Right lung (tissue), 5 donors: ENCODE results near the gene ALDH1B1. TPM values are rescaled to one million over a fixed set of nuclear protein-coding genes. Genes with fewer than 3 reads are reported as not detected.
"Not testable (repeated sequence)": the region's sequence is repeated elsewhere in the genome, so short reads cannot be mapped to it uniquely, and the experiment has no call there.

Source experiments
- DNase-seq, 2 donors: peaks; one replicate each; pipeline ENCODE4 v3.0.0-alpha.2; 2013
- polyA plus RNA-seq, 5 donors: library from polyadenylated mRNA; unstranded; fragments of 120-200 nt; gene quantifications; one replicate each; pipeline versions ENCODE4 v1.2.1 to v1.2.3, GENCODE V29; 2013; ENCODE audit warnings: inconsistent platforms in 1 of 5, low replicate concordance in 1 of 5; ENCODE audit not compliant: insufficient read length in 5 of 5, insufficient read depth in 1 of 5

Gene ALDH1B1
- polyA plus RNA-seq, 5 donors = 14.3 to 20.9 (median 19.3) TPM

DNA sequence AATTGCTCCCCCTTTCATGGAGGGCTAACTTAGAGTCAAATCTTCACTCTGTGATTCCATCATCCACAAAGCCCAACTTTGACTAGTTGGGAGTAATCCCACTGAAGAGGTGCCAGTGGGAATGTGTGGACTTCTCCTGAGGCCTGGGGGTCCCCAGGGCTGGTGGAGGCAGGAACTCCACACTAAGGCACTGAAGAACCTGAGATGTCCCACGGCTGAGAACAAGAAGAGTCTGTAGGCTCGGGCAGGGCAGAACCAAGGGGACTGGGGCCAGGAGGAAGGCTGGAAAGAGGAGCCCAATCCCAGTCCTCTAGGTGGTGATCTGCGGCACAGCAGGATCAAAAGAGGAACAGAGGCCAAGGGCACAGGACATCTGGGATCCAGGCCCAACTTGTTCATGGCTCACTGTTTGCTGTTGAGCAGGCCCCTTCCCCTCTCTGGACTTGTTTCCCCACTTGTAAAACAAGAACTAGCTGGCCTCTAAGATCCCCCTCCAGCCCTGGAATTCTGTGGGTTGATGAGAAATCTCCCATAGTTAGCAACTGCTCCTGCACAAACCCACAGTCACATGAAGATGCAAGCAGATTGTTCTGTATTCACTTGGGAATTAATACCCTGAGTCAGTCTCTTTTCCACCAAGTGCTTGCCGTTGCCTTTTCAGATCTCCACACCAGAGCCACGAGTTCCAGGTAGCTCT is 32.7 kb upstream of the ALDH1B1 start:
- no peak for DNase-seq

GRCh38 chr9:38360839-38361472 is 31.5 kb upstream of the ALDH1B1 start:
- no peak for DNase-seq

GRCh38 chr9:38361473-38361850 is 31.0 kb upstream of the ALDH1B1 start:
- peak in 1 of 2 donors; percentile 43 for DNase-seq

GRCh38 chr9:38362852-38363588 is 29.5 kb upstream of the ALDH1B1 start:
- peak; percentile 65 to 77 for DNase-seq

- DNase-seq = no peak
Measured at GRCh38 chr9:38363589-38363925, 28.9 kb upstream of the ALDH1B1 start.

DNA sequence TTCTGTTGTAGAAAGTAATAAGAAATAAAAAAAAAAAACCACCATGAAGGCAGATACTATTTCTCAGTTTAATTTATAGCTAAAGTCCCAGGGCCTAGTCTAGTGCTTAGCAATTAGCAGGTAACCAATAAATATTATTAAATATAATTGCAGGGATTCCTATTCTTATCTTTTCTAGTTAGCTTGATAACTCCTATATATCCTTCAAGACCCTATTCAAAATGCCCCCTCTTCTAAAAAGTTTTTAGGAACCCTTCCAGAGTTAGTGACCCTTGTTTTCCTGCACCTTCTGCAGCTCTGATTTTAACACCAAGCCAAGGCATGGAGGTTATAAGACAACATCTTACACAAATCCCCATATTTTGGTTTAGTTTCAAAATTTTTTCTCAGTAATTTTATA is 24.6 kb upstream of the ALDH1B1 start:
- no peak for DNase-seq

DNA sequence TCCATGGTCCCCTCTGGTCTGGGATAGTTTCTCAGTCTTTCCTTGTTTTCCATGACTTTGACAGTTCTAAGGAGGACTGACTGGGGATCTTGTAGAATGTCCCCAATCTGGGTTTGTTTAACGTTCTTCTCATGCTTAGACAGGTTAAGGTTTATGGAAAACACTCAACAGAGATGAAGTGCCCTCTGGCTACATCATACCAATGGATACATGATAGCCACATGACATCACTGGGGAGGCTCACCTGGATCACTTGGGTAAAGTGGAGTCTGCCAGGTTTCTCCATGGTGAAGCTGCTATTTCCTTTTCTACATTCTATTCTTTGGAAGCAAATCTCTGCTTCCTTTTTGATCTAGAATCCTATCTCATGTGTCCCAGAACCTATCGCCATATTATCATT is 23.8 kb upstream of the ALDH1B1 start:
- no peak for DNase-seq

DNA sequence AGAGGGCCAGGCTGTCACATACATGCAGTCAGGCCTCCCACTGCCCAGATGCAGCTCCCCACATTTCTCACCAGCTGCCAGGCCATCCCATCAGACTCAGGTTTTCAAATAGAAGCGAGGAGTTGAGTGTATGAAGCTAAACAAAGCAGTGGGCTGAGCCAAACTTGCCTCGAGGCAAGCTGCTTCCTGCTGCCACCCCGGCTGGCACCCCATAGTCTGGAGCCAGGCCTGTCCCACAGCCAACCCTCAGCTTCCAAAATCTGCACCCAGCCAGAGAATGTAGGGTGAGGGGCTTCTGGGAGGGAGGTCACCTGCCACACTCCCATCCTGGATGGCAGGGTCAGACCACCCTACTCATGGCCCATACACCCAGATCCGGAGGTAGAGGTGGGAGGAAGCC is 22.3 kb upstream of the ALDH1B1 start:
- DNase-seq = no peak

DNA sequence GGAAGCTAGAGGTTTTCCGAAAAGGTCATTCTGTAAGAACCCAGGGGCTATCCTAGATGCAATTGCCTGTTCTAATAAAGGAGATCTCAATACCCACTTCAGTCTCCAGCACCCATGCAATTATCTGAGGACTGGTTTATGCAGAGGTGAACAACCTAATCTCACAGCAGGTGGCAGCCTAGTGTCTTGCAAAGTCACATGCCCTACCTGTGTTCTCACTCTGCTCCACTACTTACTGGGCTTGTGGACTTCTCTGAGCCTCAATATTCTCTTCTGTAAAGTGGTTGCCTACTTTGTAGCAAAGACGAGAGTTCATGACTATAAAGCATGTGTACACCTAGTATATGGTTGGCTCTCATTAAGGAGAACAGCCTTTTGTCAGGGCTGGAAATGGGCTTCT is 21.0 kb upstream of the ALDH1B1 start:
- no peak for DNase-seq

DNA sequence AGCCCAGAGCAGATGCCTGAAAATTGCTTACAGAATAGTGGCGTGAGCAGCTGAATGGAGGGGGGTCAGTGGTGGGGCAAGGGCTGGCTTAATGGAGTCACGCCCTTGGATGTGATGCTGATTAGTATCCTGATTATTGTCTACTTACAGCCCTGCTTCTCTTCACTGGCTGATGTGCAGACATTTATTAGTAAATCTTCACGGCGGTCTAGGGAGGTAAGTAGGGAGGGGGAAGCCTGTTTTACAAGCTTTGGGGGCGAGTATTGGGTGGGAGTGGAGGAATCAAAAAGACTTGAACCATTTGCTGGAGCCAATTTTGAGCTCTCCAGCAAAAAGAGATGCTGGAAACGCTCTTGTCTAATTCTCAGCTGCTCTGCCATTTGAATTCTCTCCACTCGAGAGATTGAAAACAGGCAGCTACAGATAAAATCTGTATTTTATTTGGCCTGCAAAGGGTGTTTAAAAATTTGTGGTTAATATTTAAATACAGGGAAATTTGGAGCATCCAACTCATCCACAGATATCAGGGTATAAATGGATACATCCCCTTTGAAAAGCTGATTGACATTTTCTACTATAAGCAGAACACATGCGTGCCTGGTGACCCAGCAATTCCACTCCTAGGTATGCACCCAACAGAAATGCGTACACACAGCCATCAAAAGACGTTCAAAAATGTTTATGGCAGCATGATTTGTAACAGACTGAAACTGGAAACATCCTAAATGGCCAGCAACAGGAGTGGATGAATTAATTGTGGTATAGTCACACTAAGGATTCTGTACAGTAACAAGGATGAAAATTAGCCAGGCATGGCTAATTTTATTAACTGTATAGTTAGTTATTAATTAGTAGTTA is 19.5 kb upstream of the ALDH1B1 start:
- DNase-seq = no peak

DNA sequence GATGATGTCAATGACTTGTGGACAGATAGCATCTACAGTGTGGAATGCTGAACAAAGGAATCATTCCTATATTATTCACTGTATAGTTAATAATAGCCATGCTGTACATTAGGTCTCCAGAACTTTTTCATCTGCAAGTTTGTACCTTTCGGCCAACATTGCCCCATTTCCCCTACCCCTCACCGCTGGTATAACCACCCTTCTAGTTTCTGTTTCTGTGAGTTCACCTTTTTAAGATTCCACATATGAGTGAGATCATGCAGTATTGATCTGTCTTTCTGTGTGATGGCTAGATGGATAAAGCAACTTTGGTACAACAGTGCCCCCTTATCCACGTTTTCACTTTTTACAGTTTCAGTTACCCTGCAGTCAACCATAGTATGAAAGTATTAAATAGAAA is 18.8 kb upstream of the ALDH1B1 start:
- DNase-seq = no peak

DNA sequence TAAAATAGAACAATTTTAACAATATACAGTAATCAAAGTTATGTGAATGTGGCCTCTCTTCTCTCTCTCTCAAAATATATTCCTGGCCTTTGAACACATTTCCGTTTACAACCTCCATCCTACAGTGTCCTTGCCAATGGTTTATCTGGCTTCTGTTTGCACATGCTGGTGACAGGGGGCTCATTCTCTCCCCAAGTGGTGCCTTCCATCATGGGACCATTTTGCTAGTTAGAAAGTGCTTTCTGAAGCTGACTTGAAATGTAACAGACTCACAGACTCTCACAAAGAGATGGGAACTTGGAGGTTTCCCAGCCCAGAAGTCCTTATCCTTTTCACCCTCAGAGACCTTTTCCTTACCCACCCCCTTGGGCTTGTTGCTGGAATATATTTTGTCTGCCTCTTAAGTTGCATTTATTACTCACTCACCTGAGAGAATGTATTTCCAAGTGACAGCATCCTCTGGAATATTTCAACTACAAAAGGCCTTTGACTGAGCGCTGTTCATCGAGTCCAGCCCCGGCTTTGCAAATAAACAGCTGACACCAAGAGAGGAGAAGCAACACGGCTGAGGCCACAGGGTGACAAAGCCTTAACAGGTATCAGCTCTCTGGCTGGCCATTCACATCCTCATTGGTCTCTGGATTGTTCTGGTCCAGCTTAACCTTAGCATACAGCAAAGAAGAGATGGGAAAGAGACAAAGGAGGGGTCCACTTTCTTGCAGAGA is 17.5 kb upstream of the ALDH1B1 start:
- no peak for DNase-seq

DNA sequence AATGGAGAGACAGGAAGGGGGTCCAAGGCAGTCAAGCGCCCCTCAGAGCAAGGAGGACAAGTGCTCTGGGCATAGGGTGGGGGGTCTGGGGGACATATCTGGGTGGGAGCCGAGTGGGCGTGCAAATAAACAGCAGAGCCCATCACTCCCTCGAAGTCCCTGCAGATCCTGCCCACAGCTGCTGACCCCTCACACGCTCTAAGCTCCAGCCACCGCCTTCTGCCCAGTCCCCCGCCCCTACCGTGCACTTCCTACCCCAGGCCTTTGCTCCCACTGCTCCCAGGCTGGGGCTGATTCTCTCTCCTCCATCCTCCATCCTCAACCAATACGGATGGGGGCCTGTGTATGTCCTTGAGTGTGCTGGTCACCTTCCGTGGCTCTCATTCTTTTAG is 16.9 kb upstream of the ALDH1B1 start:
- DNase-seq = no peak

DNA sequence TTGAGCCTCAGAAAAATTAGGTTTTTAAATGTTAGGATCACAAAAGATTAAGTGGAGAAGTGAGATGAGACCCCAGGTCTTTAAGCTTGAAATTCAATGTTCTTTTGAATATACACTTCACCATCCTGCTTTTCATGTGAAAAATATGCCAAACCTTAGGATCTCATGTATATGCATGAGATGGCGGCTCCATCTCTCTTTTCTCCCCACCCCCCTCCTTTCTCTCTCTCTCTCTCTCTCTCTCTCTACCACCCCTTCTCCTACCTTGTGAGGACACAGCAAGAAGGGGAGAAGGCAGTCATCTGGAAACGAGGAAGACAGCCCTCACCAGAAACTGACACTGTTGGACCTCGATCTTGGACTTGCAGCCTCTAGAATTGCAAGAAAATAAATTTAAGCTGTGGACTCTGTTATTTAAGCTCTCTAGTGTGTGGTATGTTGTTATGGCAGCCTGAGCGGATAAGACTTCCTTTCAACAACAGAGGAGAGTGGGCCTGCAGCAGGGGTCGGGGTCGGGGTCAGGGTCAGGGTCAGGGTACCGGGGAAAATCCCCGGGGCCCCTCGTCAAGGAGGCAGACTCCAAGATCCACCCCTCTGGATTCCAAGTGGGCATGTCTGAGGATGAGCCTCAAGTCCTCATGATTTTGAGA is 16.4 kb upstream of the ALDH1B1 start:
- no peak for DNase-seq

DNA sequence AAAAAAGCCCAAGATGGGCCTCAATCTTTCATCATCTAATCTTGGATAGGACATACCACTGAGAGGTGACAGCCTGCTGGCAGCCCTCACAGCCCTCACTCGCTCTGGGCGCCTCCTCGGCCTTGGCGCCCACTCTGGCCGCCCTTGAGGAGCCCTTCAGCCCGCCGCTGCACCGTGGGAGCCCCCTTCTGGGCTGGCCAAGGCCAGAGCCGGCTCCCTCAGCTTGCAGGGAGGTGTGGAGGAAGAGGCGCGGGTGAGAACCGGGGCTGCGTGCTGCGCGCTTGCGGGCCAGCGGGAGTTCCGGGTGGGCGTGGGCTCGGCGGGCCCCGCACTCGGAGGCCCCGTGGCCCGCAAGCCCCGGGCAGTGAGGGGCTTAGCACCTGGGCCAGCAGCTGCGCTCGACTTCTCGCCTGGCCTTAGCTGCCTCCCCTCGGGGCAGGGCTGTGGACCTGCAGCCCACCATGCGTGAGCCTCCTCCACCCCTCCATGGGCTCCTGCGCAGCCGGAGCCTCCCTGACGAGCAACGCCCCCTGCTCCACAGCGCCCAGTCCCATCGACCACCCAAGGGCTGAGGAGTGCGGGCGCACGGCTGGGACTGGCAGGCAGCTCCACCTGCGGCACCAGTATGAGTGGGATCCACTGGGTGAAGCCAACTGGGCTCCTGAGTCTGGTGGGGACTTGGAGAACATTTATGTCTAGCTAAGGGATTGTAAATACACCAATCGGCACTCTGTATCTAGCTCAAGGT is 15.0 kb upstream of the ALDH1B1 start:
- not testable (repeated sequence) for DNase-seq

GRCh38 chr9:38380230-38380871 is 12.2 kb upstream of the ALDH1B1 start:
- DNase-seq = no peak

DNA sequence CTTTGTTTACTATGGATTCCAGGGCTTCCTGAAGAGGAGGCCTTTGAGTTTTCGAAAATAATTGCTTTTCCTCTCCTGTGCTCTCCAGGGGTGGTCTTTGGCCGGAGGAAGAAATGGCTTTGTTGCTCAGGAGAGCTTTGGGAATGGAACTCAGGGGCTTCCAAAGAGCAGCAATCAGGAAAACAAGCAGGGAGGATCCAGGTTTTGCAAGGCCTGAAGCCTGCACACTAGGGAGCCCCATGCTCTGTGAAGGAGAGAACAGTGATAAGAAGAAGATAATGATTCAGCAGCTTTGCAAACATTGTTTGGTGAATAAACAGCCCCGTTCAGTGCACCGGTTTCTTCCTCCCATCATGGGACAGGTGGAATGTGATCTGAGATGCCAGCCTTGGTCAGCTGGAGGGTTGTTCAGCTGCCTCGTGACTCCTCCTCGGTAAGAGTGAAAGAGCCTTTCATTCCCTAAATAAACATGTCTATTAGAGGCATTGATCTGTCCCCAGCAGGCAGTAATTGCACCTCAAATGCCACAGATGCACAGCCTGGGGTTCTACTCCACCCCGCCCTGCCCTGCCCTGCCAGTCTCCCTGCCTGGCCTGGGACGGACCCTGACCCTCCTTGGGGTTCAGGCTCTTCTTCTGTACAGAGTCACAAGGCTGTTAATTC is 11.5 kb upstream of the ALDH1B1 start:
- DNase-seq = no peak

DNA sequence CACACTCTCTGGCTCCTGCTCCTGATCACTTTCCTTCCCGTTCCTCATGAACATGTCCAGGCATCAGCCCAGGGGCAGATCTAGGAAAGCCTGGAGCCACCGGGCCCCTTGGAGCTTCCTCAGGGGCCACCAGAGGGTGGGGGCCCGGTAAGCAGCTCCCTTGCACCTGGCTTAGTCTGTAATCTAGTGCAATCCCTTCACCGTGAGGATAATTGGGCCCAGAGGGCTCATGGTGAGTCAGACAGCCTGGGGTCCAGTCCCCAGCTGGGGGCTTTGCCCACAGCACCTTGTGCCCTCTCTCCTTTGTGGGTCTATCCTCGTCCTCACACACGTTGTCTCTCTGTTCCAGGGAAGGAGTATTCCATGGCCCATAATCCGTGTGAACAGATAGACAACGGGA is 10.4 kb upstream of the ALDH1B1 start:
- DNase-seq = no peak
